GM12891 (cell line): ENCODE data around the gene DFFB.

ENCODE experiments used
- DNase-seq: peaks from one replicate; pipeline ENCODE4 v3.0.0; 2011; ENCODE audit warnings: low spot score; ENCODE audit not compliant: insufficient read length
- FAIRE-seq: peaks from 2 replicates; lab custom pipeline; 2011; peaks lifted over from hg19 to GRCh38; lab: Jason Lieb, UNC
- PAX5 ChIP-seq: IDR thresholded peaks from 2 replicates; pipeline ENCODE4 v1.6.1; 2011; ENCODE audit warnings: low read length, moderate library complexity, mild to moderate bottlenecking; ENCODE audit not compliant: insufficient read depth, severe bottlenecking
- POLR2A ChIP-seq: IDR thresholded peaks from 2 replicates; pipeline ENCODE4 v1.6.1; 2011; ENCODE audit warnings: low read depth, low read length, control low read depth
- POLR2AphosphoS5 ChIP-seq: IDR thresholded peaks from 2 replicates; pipeline ENCODE4 v1.6.1; 2011; ENCODE audit warnings: low read depth, low read length, control low read depth
- POU2F2 ChIP-seq: IDR thresholded peaks from 2 replicates; pipeline ENCODE4 v1.6.1; 2011; ENCODE audit warnings: low read depth, mild to moderate bottlenecking, control low read depth, low read length, moderate library complexity
- SPI1 ChIP-seq: IDR thresholded peaks from 2 replicates; pipeline ENCODE4 v1.6.1; 2011; ENCODE audit warnings: low read depth, low read length, control low read depth
- TAF1 ChIP-seq: IDR thresholded peaks from 2 replicates; pipeline ENCODE4 v1.6.1; 2011; ENCODE audit warnings: low read depth, low read length, control low read depth

Gene DFFB

DNA sequence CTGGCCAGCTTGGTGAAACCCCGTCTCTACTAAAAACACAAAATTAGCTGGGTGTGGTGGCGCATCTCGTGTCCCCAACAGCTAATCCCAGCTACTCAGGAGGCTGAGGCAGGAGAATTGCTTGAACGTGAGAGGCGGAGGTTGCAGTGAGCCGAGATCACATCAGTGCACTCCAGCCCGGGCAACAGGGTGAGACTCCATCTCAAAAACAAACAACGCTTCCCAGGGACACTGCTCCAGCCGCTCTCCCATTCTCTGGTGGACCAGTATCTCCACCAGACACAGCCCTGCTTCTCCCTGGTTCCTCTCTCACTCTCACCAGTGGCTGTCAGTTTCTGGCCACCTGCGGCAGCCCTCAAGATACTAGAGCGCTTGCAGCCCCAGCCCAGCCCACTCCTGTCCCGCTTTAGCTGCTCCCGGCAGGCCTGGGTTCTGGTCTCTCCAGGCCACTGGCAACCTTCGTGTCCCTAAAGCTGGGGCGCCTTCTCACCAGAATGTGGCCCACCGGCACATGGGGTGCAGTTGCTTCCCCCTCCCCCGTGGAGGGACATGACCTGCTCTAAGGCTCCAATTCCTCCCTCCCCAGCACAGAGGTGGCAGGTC lies 40.0 kb upstream of the DFFB start:
- FAIRE-seq (no peak), DNase-seq (no peak)
- TF ChIP-seq PAX5 = no peak
- TF ChIP-seq POLR2AphosphoS5 = no peak
- no peak for TF ChIP-seq POU2F2
- no peak for TF ChIP-seq POLR2A
- no peak for TF ChIP-seq SPI1
- TF ChIP-seq TAF1 = no peak

DNA sequence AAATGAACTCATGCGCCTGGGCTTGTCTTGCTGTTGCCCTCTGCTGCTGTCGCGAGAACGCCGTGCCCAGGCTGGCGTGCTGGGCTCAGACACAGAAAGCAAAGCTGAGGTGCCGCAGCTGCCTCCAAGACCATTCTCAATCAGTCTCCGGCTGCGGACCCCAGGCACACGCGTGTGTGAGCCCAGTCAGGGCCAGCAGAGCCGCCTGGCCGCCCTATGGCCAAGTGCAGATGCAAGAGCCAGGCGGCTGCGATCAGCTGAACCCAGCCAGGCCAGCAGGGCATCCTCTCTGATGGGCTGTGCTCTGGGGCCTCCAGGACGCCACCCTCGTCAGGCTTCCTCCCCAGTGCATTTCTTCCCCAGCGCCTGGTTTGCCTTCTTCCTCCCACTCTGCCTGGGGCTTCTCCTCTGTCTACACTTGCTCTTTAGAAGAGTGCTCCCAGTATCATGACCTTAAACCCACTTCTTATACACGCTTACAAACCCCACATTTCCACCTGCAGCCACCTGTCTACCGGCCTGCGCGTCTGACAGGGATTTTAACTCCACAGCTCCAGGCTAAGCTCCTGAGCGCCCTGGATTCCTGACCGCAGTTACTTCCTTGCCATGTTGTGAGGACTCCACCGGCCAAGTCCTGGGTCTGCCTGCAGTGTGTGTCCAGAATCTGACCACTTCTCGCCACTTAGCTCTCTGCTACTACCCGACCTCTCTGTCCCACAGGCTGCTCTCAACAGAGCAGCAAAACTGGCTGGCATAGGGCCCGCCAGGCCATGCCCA lies 39.3 kb upstream of the DFFB start:
- no peak for TF ChIP-seq POLR2AphosphoS5
- TF ChIP-seq POLR2A = no peak
- no peak for TF ChIP-seq TAF1
- FAIRE-seq (no peak), DNase-seq (no peak)

DNA sequence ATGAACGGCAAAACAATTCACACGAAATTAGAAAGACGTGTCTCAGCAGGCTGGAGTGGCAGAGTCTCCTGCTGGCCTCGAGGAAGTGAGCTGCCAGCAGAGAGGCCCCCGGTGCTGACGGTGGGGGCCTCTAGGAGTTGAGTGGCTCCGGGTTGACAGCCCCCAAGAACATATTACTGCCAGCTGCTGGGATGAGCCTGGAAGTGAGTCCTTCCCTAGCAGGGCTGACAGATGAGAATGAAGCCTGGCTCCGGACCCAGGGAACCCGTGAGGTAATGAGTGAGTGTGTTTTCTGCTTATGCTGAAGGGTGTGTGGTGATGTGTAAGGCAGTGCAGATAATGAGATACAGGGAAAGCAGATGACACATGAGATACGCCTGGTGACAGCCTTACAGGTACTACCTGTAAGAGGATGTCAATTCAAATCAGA lies 37.5 kb upstream of the DFFB start:
- no peak for FAIRE-seq
- TF ChIP-seq POLR2A = no peak
- TF ChIP-seq POLR2AphosphoS5 = no peak
- no peak for TF ChIP-seq POU2F2
- TF ChIP-seq TAF1 = no peak
- TF ChIP-seq SPI1 = no peak
- TF ChIP-seq PAX5 = no peak
- no peak for DNase-seq

DNA sequence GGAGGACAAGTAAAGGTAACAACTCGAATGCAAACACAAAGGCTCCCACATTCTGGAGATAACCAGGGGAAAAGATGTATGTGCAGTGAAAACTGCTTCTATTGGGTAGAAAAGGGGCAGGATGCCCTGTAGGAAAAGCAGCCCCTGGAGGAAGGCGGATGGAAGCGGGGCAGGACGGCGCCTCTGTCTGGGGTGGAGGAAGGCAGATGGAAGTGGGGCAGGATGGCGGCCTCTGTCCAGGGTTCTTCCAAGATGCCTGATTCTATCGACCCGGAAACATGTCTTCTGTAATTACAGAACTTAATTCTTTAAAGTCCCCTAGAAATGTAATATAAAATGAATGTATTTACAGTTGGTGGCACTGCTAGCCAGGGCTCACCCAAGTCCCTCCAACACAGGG lies 37.0 kb upstream of the DFFB start:
- TF ChIP-seq POU2F2 = no peak
- TF ChIP-seq PAX5 = no peak
- FAIRE-seq = no peak
- DNase-seq = no peak

DNA sequence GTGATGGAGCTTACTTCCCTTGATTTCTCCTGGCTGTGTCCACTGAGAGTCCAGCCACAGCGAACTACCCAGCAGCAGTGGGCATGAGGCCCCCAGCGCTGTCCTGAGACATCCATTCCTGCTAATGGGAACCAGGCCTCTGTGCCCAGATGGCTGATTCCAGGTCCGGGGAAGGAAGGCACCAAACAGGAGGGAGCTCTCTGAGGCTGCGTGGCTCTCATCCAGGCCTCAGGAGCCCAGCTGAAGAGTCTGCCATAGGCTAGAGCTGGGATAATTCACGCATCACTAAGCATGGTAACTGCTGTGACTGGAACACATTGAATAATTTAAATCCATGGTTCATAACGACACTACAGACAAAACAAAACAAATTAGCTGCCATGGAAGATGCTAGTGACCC lies 36.3 kb upstream of the DFFB start:
- DNase-seq (no peak), FAIRE-seq (no peak)
- no peak for TF ChIP-seq POLR2A

DNA sequence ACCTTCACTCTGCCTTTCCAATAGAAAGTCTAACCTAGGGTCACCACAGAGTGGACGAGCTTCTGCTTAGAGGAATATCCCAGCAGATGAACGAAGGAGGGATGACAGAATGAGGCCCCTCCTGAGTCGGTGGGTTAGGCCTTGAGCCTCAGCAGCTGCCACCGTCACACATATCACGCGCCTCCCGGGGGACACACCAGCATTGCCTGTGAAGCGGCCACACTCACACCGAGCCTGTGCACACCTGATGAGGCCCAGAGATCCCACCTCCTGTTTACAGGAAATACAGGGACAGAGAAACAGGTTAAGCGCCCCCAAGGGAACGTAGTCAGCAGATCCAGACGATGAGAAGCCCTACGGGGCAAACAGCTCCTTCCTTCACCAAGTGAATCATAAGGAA lies 35.8 kb upstream of the DFFB start:
- no peak for FAIRE-seq
- no peak for TF ChIP-seq TAF1
- TF ChIP-seq POU2F2 = no peak
- TF ChIP-seq POLR2AphosphoS5 = no peak
- TF ChIP-seq POLR2A = no peak
- no peak for TF ChIP-seq SPI1
- TF ChIP-seq PAX5 = no peak
- DNase-seq = no peak

DNA sequence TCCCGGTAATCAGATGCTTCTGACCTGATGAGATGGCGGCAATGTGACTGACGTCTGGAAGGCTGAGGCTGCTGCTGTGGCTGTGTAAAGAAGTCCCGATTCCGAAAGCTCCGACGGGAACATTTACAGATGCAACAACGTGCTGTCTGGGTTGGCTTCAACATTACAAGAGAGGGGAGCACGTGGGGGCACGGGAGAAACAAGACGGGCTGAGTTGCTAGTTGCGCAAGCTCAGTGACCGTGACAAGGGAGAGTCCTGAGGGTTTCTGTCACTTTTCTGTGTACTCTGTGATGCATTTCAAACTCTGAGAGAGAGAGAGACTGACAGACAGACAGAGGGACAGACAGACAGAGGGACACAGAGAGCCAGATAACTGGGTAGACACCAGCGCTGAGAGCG lies 35.4 kb upstream of the DFFB start:
- no peak for TF ChIP-seq POLR2AphosphoS5
- no peak for TF ChIP-seq TAF1
- no peak for TF ChIP-seq POU2F2
- TF ChIP-seq SPI1 = no peak
- no peak for TF ChIP-seq PAX5
- no peak for TF ChIP-seq POLR2A
- FAIRE-seq (no peak), DNase-seq (no peak)

DNA sequence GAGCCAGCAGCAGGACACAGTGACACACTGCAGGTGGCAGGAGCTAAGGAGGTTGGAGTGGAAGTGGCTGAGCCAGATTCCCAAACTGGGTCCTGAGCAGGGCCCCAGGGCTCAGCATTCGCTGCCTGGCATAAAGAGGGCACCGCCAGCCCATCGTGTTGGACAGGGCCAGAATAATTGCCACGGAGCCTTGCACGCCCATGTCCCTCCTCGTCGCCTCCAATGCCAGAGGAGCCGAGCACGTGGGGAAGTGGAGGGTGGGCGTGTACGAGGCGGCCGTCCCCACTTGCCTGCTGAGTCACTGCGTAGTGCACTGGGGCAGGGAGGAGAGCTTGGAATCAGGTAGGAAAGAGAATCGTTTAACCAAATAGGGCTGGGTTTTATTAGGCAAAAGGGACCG lies 34.9 kb upstream of the DFFB start:
- FAIRE-seq (no peak), DNase-seq (no peak)
- TF ChIP-seq PAX5 (no peak), POLR2A (no peak), POLR2AphosphoS5 (no peak), POU2F2 (no peak), SPI1 (no peak), TAF1 (no peak)

DNA sequence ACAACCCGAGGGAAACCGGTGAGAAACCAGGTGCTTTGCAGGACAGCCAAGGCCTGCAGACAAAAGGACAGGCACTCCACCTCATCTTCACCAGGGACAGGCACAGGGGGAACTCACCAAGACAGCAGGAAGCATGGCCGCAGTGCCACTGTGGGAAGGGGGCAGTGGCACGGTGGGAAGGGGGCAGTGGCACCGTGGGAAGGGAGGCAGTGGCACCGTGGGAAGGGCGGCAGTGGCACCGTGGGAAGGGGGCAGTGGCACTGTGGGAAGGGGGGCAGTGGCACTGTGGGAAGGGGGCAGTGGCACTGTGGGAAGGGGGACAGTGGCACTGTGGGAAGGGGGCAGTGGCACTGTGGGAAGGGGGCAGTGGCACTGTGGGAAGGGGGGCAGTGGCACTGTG lies 32.6 kb upstream of the DFFB start:
- DNase-seq (no peak), FAIRE-seq (no peak)
- TF ChIP-seq POLR2A = no peak
- TF ChIP-seq POLR2AphosphoS5 = no peak
- no peak for TF ChIP-seq PAX5
- TF ChIP-seq POU2F2 = no peak

DNA sequence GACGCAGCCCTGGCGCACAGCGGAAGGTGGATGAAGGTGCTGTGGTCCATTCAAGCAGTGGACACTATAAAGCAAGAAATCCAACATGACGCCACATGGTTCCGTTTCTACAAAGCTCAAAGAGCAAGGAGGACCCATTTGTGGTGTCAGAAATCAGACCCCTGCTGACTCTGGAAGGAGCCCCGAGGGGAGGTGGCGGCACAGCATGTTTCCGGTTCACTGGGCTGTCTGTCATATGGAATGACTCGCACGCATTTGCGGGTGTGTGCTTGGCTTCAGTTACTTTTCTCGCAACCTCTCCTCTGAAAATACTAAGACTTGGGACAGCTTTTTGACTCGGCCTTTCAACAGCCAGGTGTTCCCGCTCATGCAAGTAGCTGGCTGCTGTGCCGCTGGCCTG lies 31.9 kb upstream of the DFFB start:
- DNase-seq = no peak

DNA sequence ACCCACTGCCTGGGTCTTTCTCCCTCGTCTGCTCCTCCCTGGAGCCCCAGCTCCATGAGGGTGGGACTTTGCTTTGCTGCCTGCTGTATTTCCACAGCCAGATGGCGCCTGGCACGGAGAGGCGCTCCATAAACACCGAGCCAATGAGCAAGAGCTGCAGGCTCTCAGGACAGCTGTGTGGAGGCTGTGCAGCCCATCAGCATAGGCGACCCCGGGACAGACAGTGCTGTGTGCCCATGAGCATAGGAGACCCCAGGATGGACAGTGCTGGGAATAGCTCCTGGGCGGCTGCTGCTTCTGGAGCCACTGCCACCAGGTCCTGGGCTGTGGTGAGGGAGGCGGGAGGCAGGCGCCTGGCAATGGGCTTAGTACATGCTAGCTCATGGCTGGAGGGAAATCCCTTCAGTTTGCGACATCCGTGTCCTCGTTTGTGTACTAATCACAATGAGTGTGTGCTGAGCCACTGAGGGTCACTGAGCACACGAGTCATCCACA lies 29.4 kb upstream of the DFFB start:
- no peak for DNase-seq

More for the DNA sequence above, 31.9 kb upstream of the DFFB start:
- no peak for FAIRE-seq
- TF ChIP-seq TAF1 = no peak

More for the DNA sequence above, 29.4 kb upstream of the DFFB start:
- no peak for FAIRE-seq
- no peak for TF ChIP-seq SPI1
- no peak for TF ChIP-seq POU2F2
- no peak for TF ChIP-seq PAX5
- TF ChIP-seq TAF1 = no peak
- TF ChIP-seq POLR2AphosphoS5 = no peak
- no peak for TF ChIP-seq POLR2A
